Pulmonary artery endothelial cell (primary cell): ENCODE results near the gene HOXD11. TPM values are rescaled to one million over a fixed set of nuclear protein-coding genes. Genes with fewer than 3 reads are reported as not detected.
A peak's percentile ranks its signal among the peaks of the same experiment; 100 is the strongest.

Experiments
- DNase-seq: peaks from one replicate; pipeline ENCODE4 v3.0.0-alpha.2; 2011; ENCODE audit warnings: low read depth, low spot score
- total RNA-seq: library from RNA; depleted of rRNA; stranded (reverse); fragments of >200 nt; gene quantifications from 2 replicates; pipeline ENCODE4 v1.2.3, GENCODE V29; 2014

The HOXD11 gene
- total RNA-seq, 1 donor from 2014 or later = not detected

DNA sequence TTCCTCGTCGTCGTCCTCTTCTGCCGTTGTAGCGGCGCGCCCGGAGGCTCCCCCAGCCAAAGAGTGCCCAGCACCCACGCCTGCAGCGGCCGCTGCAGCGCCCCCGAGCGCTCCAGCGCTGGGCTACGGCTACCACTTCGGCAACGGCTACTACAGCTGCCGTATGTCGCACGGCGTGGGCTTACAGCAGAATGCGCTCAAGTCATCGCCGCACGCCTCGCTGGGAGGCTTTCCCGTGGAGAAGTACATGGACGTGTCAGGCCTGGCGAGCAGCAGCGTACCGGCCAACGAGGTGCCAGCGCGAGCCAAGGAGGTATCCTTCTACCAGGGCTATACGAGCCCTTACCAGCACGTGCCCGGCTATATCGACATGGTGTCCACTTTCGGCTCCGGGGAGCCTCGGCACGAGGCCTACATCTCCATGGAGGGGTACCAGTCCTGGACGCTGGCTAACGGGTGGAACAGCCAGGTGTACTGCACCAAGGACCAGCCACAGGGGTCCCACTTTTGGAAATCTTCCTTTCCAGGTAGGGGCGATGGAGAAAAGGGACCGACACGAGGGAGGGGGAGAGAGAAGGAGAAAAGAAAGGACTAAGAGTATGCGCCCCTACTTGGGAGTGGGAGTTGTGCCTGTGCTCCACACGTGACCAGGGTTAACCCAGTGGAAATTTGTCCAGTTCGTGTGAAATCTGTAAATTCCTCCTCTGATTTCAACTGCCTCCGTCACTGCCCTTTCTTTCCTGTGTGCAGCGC is 13.8 kb upstream of the HOXD11 start:
- no peak for DNase-seq

DNA sequence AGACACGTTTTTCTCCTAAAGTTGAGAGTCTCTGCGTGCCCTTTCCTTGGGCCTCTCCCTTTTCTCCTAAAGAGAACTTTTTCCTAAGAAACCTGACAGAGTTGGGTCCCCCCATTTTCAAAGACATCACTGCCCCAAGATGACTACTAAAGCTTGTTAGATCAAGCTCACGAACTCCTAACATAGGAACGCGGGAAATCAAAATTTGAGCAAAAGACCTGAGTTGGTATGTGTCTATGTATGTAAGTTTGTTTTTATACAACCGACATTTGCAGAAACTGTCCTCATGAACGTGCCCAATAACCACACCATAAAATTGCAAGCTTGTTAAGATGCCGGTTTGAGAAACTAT is 13.2 kb upstream of the HOXD11 start:
- DNase-seq = no peak

DNA sequence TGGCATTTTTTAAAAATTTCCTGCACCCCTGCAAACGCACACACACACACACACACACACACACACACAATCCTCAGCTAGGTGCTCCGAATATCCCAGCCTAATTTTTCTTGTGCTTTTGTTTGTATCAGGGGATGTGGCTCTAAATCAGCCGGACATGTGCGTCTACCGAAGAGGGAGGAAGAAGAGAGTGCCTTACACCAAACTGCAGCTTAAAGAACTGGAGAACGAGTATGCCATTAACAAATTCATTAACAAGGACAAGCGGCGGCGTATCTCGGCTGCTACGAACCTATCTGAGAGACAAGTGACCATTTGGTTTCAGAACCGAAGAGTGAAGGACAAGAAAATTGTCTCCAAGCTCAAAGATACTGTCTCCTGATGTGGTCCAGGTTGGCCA is 12.7 kb upstream of the HOXD11 start:
- no peak for DNase-seq

DNA sequence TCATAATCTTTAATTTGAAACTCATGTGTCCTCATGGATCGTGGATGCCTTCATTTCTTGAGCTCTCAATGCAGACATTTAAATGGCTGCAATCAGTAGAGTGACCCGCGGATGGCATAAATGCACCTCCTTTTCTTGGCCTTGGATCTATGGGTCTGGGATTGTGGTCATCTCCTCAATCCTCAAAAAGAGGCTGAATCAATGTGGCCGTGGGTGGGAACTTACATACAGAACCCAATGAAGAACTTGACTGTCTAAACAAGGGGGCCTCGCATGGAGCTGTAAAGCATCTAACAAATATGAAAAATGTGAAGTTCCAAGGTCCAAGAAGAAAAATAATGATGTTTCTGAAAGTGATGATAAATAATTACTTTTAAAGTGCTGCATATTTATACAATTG is 11.7 kb upstream of the HOXD11 start:
- no peak for DNase-seq

DNA sequence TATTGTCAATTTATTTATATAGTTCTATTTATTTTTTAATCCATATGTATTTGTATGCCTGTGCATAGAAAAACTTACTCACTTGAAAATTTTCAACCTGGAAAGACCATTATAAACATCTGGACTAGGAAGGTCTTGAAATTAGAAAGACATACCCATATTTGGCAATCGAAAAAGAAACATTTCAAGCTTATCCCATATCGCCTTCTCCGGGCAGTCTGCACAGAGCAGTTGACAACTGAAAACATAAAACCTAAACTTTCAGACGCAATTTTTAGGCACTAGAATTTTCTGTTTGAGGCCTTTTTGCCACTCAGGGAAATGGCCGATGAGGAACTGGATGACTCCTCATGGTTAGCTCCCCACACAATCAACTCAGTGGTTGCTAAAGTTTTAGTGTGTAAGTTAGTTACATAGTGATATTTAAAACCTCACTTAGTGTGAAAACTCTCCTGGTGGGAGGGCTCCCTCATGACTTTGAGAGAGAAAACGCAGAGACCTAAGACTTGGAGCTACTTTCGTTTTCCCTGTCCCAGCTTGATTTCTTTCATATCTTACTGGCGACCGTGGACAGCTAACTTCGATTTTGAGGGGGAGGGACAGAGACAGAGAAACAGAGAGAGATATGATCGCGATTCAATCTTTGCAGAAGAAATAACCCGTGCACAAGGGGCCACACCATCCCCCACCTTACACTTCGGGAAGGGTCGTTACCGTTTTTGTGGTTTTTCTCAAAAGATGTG is 10.7 kb upstream of the HOXD11 start:
- no peak for DNase-seq

DNA sequence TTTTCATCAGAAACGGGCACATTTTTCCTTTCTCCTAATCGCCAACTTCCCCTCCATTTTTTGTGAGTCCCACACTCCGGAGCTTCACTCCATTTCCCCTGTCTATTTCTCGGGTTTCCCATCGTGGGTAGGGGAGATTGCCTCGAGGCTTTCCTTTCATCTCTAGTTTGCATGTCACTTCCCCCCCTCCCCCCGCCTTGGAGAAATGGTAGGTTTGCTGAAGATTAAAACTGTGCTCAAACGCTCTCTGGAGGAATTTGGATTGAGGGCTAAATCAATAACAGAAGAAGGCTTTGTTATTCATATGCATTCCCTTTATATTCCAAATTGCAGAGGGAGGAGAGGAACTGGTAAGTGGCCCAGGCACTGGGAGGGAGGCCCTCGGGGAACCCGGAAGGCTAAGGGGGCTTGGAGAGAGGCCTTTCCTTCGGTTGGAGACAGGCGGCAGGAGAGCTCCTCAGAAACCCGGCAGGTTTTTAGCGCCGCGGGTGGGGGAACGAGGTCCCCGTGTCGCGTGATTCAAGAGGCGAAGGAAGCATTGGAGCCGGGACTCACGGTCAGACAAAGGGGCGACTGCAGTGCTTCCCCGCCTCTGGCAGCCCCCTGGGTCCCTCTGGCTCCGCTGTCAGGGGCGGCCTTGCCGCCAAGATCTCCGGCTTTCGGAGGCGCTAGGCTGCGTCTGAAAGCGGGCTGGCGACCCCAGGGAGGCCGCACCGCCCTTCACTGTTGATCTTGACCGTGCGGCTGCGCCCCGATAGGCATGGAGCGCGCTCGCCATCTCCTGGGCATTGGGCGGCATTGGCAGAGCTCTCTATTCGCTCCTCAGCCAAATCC is 9.9 kb upstream of the HOXD11 start:
- DNase-seq = peak; percentile 17

DNA sequence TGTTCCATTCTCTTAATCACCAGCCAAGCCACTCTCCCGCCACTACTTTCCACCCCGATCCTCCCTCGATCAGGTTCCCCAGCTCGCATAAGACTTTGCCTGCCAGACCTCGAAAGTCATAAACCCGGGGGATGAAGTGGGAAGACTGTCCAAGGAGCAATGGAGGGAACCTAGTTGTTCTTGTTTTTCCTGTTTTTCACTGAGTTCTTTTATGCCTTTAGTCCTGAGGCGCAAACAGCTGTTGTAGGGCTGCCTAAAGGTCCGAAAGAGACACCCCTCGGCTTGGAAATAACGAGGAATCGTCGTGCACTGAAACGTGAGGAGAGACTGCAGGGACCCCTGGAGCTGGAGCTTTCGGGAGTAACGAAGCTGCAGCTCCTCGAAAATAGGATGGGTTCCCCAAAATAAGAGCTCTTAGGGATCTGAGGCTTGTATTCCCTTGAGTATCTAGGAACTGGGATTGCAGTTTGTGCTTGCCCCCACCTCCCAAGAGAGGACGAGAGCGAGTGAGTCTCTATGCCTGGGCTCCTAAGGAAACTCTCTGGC is 9.2 kb upstream of the HOXD11 start:
- DNase-seq = no peak

DNA sequence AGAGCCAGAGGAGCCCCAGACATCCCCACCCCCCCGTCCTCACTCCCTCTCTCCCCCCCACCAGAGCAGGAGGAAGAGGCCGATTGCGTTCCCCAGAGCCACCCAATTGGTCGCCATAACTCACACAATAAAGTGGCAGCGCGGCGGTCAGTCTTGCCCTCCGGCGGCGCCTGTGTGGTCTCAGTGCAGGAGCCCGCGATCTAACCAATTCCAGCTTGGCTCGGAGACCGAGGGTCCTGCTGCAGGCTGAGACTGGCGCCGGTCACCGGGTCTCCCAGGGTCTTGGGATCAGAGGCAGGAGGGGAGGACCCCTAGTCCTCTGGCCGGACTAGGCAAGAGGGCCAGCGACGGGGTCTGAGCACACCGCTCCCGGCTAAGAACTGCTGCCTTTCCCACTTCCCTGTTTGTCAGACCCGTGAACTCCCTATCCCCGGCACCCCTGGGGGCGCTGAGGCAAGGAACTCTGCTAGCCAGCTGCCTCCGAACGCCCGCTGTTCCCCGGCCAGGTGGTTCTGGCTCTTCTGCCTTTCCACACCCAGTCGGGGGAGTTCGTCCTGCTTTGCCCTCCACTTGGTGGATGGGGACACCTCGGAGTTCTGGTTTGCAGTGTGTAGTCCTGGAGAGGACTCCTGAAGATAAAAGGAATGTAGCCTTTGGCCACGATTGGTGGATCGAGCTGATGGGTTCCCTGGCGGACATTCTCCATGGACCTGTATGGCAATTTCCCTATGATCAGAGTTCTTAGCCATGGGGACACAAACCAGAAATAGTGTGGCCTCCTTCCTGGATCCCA is 8.5 kb upstream of the HOXD11 start:
- DNase-seq = no peak

DNA sequence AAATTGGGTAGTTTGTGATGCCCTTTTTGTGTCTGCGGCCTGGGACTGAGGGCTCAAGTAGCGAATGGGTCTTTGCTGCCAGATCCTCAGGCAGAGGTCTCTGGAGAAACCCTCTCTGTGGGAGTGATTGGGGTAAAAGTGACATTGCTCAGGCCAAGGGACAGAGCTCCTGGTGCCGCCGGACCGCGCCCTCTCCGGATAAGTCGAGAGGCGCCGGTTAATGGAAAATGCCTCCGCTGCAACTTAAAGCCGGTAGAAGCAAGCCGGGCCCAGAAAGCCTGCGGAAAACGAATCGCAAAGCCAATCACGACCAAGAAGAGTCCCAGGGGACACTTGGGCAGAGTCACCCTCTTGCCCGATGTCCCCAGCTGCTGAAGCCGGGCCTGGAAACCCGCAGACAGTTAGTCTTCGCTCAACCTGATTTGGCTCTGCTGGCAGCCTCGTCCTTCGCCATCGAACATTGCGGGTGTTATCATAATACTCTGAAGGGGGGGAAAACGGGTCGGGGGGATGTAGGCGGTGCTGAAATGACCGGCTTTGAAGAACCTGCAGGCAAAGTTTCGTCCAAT is 7.8 kb upstream of the HOXD11 start:
- no peak for DNase-seq

DNA sequence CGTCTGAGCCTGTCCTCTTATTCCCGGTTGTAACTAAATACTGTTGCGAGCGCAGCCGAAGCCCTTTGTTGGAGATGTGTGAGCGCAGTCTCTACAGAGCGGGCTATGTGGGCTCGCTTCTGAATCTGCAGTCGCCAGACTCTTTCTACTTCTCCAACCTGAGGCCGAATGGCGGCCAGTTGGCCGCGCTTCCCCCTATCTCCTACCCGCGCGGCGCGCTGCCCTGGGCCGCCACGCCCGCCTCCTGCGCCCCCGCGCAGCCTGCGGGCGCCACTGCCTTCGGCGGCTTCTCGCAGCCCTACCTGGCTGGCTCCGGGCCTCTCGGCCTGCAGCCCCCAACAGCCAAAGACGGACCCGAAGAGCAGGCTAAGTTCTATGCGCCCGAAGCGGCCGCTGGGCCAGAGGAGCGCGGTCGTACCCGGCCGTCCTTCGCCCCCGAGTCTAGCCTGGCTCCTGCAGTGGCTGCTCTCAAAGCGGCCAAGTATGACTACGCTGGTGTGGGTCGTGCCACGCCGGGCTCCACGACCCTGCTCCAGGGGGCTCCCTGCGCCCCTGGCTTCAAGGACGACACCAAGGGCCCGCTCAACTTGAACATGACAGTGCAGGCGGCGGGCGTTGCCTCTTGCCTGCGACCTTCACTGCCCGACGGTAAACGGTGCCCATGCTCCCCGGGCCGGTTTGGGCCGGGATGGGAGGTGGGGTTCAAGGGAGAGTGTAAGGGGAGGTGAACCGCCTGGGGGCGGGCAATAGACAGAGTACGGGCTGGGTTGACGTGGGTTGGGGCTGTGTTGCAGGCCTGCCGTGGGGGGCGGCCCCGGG is 7.1 kb upstream of the HOXD11 start, which contains the start of gene HOXD12:
Gene HOXD12, plus strand, starts transcription at position 68 of the 819 bp plus-strand sequence. Its CDS starts 7 bp downstream, at position 75.
- DNase-seq = no peak

DNA sequence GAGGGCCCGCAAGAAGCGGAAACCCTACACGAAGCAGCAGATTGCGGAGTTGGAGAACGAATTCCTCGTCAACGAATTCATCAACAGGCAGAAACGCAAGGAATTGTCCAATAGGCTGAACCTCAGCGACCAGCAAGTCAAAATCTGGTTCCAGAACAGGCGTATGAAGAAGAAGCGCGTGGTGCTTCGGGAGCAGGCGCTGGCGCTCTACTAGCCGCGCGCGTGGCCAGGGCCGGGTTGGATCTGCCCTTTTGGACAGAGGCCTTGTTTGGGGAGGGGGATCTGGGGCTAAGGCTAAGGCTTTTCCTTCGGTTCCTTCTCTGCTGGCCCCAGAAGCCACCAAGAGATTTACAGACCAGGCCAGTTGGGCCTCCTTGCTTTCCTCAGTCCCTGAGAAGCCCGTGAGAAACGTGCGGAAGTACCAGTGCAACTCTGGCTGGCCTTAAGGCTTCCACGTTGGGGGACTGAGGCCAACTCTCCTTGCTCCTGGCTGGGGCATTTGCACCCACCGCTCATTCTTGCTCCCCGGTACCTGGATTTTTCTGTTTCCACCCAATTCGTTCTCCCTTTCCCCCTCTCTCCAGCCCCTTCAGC is 6.4 kb upstream of the HOXD11 start:
- no peak for DNase-seq

DNA sequence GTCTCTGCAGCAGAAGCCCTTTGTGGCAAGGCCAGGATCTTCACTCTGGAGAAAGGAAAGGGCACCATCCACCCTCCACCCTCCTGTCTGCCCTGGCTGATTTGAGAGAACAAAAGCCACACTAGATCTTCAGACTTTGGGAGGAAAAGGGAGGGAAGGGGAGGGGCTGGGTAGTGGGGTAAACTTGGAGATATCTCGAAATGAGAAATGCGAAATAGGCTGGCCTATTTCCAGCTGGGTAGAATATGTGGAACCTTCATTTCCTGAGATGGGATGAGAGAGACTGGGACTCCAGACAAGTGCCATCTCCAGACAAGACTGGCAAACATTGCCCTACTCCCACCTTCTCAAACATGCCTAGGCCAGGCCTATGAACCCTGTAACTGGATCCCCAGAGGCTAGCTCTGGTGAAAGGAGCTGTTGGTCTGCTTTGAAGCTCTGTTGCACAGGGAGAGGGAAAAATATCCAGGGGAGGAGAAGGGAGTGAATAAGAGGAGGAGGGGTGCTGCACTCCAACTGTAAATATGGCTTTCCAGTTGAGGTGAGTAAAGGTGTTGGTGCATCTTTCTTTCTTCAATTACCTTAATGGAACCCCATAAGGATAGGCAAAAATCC is 5.8 kb upstream of the HOXD11 start:
- DNase-seq = no peak

DNA sequence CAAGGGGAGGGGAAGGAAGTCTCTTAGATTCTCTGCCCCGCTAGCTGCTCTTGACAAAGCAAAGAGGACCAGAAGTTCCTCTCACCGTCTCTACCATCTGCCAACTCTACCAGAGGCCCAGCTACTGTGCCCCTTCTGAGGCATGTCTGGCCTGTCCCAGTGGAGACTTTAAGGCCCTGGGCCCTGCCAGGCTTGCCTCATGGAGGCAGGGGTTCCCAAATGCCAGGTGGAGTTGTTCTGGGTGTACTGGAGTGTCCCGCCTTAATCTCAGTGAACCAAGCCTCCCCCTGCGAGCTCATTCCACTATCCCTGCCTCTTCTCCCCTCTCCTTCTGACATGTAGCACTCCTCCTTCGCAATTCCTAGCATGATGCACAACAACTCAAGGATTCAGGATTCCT is 5.2 kb upstream of the HOXD11 start:
- no peak for DNase-seq

DNA sequence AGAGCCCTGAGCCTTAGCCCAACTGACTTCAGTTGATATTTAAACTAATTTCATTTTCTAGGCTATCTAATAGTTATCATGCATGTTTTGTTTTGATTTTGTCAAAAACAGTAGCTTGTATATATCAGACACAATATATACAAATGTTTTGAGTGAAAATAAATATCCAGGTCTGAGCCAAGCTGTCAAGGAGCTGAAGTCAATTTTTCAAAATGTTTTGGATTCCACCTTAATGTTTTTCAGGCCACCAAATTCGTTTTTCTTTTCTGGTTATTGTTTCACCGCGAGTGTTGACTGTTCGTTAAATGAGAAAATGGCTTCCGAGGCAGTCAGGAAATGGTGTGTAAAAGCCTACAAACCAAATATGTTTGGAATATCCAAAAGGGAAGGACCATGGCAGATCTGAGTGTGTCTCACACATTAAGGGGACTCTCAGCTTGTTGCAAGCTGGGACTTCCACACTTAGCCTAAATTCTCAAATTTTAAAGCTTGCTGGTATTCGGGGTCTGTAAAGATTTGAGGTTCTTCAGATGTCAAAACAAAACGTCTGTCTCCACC is 4.7 kb upstream of the HOXD11 start:
- DNase-seq = no peak

DNA sequence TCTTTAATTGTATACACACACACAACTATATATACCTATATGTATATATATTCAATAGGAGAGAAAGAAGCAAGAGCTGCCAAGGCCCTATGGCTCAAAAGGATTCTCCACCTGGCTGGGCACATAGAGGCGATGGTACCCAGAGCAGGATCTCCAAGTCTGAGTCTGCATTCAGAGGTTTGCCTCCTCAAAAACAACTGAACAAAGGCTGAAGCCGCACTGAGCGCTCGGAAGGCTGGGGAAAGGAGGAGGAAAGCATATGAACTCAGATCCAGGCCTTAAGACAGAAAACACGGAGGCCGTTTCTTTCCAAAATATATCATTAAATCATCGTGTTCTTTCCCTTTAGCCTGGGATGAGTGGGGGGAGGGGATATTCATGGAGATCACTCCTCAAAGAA is 3.9 kb upstream of the HOXD11 start:
- no peak for DNase-seq

DNA sequence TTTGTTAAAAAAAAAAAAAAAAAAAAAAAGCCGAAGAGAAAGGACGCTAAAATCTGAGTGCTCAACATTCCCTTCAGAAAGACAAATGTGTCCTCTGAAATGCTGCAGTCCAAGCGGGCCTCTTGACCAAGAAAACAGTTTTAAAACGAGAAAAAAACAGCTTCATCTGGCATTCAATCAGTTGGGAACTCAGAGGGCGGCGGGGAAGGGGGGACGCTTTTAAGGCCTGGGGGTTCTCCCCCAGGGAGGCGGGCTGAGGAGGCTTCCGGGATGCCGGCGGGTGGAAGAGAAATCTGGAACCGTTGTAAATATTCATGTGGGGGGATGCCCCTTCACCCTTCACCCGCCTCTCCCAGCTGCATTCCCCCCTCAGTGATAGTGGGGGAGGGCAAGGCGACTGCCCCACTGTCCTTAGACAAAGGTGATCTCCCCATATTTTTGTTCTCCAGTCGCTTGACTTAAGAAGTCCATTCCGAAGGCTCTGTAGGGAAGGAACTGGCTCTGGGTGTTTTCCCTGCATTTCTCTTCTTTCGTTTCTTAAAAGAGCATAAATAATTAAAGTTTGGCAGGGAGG is 3.3 kb upstream of the HOXD11 start:
- DNase-seq = no peak

DNA sequence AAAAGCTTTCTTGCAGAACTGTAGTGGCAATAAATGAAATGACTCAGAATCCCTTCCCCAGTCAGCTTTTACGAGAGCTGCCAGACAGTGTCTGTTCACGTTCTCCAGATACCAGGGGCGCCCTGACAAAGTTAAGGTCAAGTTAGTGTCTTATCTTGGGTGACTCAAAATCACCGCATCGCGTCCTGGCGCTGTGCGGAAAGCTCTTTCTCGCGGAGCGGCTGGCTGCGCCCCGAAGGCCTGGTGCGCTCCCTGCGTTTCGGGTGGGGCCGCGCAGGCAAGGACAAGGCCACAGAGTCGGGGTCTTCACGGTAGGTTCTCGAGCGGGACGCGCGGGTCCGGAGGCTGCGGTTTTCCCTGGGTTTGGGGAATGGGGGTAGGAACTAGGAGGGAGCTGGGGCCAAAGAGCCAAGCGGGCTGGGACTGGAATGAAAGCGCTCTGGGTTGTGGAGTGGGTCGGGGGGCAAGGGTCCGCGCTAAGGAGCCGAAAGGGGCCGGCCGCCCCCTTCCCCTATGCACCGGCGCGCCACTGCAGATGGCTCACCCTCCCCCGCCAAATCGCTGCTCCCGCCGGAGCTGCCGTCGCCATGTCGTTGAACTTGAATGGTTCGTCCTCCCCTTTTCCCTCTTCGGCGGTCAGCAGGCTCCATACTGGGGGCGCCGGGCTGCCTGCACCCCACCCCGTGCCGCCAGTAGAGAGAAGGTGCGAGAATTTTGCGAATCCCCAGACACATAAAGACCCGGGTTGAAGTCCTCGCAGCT is 2.6 kb upstream of the HOXD11 start:
- DNase-seq = no peak
